GM20431 (cell line): ENCODE results near the gene PLEKHA7.

ENCODE experiments used
- in situ Hi-C: fragments of 300-500 bp; cut with MseI, MboI; formaldehyde crosslinking; loops from one replicate; pipeline ENCODE4 v1.15.0; 2020; ENCODE audit warnings: low sequenced_read_pairs; ENCODE audit not compliant: unreplicated experiment

PLEKHA7 gene

DNA sequence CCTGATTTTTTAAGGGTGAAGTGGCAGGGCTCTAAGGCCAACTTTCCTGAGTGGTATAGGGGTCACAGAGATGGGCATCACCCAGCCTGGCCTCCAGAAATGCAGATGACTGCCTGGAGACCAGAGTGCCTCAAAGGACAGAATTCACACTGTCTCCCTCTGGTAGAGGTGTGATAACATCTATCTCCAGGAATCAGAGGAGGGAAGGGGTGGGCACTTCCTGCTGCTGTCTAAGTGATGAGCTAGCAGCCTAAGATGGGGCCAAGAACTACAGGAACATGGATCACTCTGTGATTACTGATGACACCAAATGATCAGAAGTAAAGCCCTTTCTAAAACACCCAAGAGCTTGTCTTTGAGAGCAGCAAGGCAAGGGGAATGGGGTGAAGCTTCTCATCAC lies 213.8 kb downstream of the PLEKHA7 start:
- in situ Hi-C loops: no loop called here

DNA sequence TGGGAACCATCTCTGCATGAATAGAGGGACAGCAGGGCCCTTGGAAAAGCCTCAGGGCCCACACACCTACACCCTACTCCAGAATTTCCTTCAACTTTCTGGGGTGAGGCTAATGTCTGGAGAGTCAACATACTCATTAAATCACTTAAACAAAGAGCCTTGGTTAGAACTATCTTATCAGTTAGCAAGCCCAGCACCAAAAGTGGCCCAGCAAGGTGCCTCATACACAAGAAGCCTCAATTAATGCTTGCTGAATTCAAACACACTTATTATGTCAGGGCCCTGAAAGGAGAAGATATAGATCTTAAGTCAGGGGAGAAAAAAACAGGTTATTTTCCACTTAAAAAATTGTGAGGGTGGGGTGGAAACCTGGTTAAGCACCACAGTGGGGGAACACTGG lies 214.3 kb downstream of the PLEKHA7 start:
- in situ Hi-C loops: loop anchor here (25.0 kb wide), 1 partner anchor 712 kb away; no protein-coding TSS in a partner anchor

DNA sequence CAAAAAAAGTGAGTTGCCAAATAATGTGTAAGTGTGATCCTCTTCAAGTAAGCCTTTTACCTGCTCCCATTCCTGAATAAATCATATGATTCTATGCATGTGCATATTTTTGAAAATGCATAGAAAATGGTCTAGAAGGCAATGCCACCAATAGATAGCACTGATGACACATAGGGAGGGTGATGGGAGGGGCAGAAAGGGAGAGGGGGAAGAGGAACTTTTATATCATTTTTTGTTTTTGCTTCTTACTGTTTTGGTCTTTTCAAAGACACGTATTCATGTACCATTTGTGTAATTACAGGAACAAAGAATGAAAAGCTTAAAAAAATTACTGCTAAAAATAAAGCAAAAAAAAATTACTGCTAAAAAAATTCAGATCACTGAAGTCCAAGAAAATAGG lies 215.0 kb downstream of the PLEKHA7 start:
- in situ Hi-C loops: loop anchor here (25.0 kb wide), 1 partner anchor 713 kb away; no protein-coding TSS in a partner anchor

DNA sequence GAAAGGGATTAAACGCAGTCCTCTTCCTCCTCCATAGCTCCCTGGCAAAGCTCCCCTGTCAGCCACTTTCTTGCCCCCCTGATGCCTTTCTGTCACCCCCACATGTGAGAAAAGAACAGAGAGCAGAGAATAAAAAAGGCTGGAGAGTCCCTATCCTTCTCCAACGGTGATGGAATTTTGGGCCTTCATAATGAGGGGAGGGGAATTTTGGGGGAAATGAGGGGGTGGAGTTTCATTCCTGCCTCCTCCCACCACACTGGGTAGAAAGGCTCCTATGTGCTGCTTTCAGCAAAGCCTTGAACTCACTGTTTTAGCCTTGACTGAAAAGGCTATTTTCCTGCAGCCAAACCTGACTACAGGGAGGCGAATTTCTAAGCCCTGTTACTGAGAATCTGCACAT lies 216.4 kb downstream of the PLEKHA7 start:
- in situ Hi-C loops: loop anchor here (25.0 kb wide), 1 partner anchor 715 kb away; no protein-coding TSS in a partner anchor

DNA sequence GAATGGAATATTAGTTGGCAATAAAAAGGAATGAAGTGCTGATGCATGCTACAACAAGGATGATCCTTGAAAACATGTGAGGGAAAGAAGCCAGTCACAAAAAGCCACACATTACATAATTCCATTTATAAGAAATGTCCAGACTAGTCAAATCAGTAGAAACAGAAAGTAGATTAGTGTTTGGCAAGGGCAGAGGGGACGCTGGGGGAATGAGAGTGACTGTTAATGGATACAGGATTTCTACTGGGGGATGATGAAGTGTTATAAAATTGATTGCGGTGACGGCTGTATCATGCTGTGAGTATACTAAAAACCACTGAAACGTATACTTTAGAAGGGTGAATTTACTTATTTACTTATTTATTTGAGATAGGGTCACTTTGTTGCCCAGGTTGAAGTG lies 217.9 kb downstream of the PLEKHA7 start:
- in situ Hi-C loops: loop anchor here (25.0 kb wide), 1 partner anchor 716 kb away; no protein-coding TSS in a partner anchor

DNA sequence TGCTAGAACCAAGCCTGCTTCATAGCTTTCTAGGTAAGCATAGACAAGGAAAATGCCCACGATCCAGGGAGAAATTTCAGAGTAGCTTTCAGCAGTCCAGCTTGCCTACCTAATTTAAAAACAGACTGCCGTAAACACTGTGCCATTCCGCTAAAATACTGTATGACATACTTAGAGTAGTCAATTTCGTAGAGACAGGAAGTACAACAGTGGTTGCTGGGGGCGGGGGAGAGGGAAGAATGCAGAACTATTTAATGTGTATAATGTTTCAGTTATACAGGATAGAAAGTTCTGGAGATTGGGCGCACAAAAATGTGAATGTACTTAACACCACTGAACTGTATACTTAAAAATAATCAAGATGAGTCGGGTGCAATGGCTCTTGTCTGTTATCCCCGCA lies 219.1 kb downstream of the PLEKHA7 start:
- in situ Hi-C loops: loop anchor here (25.0 kb wide), 1 partner anchor 717 kb away; no protein-coding TSS in a partner anchor

DNA sequence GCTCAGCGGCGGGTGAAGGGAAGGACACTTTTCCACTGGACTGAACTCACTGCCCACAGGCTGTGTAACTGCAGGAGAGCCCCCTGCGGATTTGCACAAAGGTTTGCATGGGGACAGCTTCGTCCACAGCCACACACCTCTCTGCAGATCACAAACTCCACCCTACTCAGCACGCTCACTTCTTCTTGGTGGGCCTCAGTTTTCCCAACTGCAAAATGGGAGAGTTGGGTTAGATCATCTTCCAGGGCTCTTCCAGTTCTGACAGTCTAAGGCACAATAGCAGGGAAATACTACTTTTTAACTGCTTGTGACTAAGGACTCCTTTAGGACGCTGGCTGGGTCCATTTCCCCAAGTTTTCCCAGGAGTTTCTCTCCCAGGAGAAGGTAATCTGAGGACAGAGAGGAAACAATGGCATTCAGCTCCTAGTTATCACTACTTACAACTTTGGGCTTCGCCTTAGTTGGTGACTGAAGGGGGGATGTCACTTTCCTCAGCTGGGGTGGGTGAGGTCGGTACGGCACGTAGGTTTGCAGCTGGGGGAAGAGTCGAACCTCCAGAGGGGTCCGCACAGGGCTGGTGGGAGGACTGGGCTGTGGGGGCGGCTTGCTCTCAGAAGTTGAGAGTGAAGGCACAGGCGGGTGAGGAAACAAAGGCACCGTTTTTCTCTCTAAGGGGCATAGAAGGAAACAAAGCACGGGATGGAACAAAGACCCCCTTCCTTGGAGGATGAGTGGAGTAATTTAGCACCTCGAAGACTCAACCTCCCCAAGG lies 220.0 kb downstream of the PLEKHA7 start:
- in situ Hi-C loops: loop anchor here (25.0 kb wide), 1 partner anchor 718 kb away; no protein-coding TSS in a partner anchor

DNA sequence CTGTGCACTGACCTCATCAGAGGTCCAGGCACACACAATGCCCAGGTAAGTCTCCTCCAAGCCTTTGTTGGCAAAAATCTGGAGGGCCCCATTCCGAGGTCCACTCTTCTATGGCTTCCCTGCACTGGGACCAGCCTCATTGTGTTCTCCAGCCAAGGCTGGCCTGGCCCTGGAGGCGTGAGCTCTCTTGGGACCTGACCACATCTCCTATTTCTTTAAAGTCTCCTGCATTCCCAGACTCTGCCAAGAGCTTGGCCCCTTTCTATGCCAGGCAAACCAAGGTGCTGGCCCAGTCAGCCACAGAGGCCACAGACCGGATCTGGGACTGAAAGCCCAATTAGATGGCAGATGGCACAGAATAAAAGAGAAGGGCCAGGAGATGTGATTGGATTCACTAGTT lies 220.7 kb downstream of the PLEKHA7 start:
- in situ Hi-C loops: loop anchor here (25.0 kb wide), 1 partner anchor 719 kb away; no protein-coding TSS in a partner anchor

DNA sequence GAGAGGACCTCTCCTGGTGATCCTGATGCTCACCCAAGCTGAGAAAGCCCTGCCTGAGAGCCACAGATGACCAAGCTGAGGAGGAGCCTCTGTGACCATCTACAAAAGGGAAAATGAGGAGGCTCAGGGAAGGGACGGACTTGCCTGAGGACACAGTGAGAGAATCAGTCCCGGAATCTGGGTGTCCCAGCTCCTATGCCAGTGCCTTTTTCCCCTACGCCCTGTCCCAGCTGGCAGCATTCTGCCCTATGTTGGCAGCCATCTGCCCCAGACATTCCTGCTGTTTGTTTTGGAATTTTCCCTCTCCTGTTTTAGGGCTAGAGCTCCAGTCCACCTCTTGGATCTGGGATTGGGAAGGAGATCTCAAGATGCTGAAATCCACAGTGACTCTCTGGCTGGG lies 221.2 kb downstream of the PLEKHA7 start:
- in situ Hi-C loops: loop anchor here (25.0 kb wide), 1 partner anchor 719 kb away; no protein-coding TSS in a partner anchor

DNA sequence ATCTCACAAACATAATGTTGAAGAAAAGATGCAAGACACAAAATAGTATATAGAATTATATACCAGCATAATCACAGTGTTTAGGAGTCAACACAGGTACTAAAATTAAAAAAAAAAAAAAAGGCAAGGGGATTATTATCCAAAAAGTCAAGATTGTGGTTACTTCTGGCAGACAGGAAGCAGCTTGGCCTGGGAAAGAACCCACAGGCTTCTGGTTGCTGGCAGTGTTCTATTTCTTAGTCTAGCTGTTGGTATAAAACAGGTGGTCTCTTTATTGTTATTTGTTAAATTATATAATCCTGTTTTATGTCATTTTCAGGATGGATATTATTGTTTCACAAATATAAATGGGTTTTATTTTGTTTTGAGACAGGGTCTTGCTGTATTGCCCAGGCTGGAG lies 221.8 kb downstream of the PLEKHA7 start:
- in situ Hi-C loops: loop anchor here (25.0 kb wide), 1 partner anchor 720 kb away; no protein-coding TSS in a partner anchor

DNA sequence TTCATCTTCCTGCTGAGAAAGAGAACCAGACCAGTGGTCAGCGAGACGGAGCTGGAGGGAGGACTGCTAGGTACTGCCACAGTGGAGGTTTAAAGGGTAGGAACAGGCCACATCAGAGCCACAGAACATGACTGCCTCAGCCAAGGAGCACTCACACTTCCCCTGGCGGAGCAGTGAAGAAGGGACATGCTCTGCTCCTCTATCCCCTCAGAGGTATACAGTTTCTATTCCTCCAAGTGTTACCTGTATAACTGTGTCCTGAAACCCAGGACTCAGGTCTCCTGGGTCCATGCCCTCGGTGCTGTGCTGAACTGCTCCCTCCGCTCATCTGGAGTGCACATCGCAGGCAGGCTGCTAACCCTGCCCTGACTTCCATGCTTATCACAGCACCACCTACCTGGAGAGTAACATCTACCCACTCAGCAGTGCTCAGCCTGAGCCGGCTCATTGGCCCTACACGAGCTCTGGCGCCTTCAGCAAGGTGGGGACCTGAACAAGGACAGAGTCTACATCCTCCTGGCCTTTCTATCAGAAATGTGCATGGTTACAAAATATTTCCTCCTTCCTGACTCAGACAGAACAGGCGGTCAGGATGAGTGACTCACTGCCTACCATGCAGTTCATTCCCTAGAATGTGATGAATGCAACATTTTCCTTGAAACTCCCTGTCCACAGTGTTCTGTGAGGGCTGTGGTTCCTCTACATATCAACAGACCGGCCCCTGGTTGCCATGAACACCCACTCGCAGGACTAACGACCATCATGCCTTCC lies 222.8 kb downstream of the PLEKHA7 start:
- in situ Hi-C loops: loop anchor here (25.0 kb wide), 1 partner anchor 721 kb away; no protein-coding TSS in a partner anchor

DNA sequence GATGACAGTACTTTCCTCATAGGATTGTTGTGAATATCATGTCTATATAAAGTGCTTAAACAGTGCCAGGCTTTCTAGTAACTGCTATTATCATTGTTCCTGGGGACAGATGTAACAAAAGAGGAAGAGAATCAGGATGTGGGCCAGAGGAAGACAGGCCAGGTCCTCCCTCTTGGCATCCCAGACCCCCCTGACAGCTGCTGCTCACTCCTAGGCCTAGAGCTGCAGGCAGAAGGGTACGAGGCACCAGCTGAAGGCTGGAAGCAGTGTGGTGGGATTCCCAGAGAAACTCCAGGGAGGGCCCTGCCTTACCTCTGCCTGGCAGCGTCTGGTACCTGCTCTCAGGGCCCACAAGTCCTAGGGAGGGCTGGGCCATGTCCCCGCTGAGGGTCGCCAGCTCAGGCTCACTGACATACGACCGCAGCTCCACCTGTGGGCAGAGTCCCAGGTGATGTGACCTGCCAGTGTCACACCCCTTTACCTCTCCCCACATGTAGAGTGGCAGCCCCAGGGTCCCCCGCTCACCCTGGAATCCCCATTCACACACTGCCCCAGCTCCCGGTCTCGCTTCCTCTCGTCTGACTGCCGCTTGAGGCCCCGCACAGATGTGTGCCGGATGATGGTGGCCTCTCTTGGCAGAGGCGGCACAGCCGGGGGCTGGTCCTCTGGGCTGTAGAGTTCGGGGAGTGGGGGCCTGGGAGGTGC lies 223.6 kb downstream of the PLEKHA7 start:
- in situ Hi-C loops: loop anchor here (25.0 kb wide), 1 partner anchor 722 kb away; no protein-coding TSS in a partner anchor

DNA sequence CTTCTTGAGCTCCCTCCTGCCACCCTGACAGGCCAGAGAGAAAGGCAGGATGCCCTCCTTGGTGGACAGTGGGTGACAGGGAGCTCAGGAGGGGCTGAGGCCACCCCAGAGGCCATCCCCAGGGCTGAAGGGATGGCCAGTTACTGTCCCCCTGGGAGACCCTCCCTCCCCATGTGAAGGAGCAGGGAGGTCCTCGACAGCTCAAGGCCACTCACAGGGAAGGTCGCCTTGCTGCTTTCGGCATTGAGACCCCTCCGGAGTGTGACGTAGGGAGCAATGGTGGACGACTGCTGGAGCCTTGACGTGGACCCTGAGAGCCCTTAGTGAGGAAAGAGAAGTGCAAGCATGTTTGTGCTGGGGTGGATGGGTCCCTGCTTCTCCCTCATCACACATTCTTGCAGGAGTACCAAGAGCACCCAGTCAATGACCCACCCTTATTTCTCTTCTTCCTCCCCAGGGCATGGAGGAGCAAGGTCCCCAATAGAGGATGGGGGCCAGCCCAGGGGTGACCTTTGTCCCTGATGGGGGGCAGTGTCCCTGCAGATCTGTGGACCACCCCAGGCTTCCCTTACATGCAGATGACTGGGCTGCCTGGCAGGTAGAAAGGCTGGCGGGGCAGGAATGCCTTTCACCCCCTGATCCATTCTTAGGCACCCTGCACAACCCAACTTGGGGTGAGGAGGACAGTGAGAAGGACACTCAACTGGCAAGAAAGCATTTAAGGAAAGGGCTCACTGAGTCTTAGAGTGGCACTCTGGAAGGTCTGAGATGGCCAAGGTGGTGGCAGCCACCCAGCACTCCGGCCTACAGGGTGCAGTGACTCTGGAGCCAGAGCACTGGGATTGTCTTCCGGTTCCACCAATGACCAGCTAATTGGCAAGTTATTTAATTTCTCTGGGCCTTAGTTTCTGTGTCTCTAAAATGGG lies 224.4 kb downstream of the PLEKHA7 start:
- in situ Hi-C loops: loop anchor here (25.0 kb wide), 1 partner anchor 722 kb away; no protein-coding TSS in a partner anchor

DNA sequence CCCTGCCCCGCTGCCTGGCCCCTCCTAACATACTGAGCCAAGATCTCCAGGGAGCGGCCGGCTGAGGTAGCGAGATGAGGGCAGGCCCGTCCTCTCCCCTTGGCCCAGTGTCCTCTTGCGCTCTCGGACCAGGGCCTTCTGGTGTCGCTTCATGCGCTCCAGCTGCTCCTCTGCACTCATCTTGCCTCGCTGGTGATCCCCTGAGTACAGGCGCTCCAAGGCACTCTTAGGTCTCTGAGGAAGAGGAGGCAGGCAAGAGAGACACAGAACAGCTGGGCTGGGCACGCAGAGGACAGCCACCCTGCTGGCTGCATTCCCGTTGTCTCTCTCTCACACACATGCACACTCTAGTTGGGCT lies 225.2 kb downstream of the PLEKHA7 start:
- in situ Hi-C loops: loop anchor here (25.0 kb wide), 1 partner anchor 723 kb away; no protein-coding TSS in a partner anchor

DNA sequence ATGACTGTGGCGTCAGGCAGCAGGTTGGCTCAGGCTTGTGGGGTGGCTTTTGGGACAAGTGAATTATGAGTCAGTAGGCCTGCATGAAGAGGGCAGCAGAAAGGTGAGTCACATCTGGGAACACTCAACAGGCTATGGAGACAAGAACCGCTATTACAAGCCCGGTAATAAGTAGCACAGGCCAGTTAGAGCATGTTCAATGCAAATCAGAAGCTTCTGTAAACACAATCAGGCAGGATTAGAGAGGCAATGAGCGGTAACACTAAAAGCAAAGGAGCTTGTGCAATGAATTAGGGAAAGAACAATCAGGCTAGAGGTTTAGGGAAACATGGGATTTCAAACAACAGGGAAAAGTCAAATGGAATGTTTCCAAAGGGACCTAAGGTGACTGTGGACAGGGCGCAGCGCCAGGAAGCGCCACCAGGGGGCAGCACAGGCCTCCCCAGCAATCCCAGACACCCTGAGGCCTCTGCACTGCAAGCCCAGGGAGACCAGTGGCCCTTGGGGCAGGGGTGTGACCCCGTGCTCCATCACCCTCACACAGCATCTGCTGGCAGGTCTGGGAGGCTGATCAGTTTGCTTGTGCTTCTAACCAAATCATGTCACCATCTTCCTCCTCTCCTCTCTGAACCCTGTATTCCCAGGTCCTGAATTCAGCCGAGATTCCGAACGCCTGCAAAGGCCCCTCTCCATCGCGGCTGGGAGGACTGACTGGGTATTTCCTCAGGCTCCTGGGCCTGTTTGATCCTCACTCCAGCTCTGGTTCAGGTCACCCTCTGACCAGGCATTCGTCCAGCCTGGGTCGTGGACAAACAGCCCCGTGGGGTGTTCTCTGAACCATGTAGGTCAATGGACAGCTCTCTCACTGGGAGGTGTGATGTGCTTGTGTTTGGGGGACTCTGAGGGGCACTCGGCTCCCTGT lies 225.8 kb downstream of the PLEKHA7 start:
- in situ Hi-C loops: loop anchor here (25.0 kb wide), 1 partner anchor 724 kb away; no protein-coding TSS in a partner anchor

DNA sequence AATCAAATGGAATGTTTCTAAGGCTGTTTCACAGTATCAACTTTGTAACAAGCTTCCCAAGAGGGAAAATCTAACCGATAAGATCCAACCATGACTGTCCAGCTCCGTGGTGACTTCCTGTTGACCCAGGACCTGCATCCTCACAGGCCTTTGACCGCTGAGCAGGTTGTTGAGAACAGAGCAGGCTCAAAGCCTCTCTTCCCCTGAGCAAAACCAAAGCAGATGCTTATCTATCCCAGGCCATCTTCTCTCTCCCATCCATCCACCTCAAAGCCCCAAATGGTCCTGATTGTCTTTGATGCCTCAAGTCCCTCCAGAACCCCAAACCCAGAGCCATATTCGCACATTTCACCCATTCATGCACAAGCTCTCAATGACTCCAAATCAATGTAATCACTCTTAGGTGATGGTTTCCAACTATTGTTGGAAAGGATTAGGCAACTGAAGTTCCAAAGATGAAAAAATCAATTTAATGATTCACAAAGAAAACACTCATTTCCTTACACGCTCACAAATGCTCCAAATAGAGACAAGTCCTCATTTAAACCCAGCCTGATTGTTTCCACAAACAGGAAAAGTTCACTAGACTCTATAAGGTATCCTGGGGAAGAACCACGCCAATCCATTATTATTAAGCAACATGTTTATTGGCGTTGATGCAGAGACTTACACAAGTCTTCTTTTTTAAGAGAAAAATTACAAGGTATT lies 227.0 kb downstream of the PLEKHA7 start:
- in situ Hi-C loops: loop anchor here (25.0 kb wide), 1 partner anchor 725 kb away; no protein-coding TSS in a partner anchor

DNA sequence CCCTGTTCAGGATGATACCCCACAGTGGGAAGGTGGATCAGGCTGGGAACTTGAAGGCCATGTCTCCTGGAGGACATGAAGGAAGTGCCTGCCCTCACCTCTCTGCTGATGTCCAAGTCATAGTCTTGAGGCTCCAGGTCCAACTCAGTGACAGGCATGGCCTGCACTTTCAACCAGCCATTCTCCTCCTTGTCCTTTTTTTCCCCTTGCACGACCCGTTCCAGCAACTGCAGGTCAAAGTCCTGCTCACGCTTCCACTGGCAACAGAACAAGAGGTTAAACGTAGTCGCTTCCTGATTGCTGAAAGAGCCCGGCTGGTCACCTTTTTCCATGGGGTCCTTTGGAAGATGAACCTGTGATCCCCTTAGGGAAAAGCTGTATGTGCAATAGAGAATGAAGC lies 228.1 kb downstream of the PLEKHA7 start:
- in situ Hi-C loops: loop anchor here (25.0 kb wide), 1 partner anchor 726 kb away; no protein-coding TSS in a partner anchor
